ENCODE results near the gene KRTAP19-7.

The KRTAP19-7 gene

GRCh38 chr21:30552782-30553181 is 8.3 kb downstream of the KRTAP19-7 start:
- TF ChIP-seq REST (IDR thresholded peaks at IDR 0.05; ENCODE audit: insufficient replicate concordance, low read depth), result no peak
- TF ChIP-seq SPI1 (IDR thresholded peaks at IDR 0.05; ENCODE audit: borderline replicate concordance, low read depth), result no peak
- no peak for TF ChIP-seq GABPA (IDR thresholded peaks at IDR 0.05; ENCODE audit: low read depth)
- TF ChIP-seq POLR2AphosphoS5 (IDR thresholded peaks at IDR 0.05; ENCODE audit: low read depth), result no peak
- no peak for TF ChIP-seq CTCF (IDR thresholded peaks at IDR 0.05; ENCODE audit: insufficient read depth, low read length)
- H3K27me3 ChIP-seq (ENCODE audit: insufficient read depth, poor library complexity, severe bottlenecking), result no peaks in the 10 kb centered on the region
- no peak overlapping the region for H3K27ac ChIP-seq (replicated peaks)
- no peak overlapping the region for H3K4me3 ChIP-seq (replicated peaks; ENCODE audit: insufficient read depth, low read length)
- no peak for DNase-seq (ENCODE audit: low read depth in 1 of 2, low spot score in 1 of 2)

GRCh38 chr21:30541764-30542163 is 19.4 kb downstream of the KRTAP19-7 start, which contains the start of gene KRTAP19-6:
KRTAP19-6 (minus strand) TSS chr21:30541864; CDS start chr21:30541833, 31 bp downstream.
- TF ChIP-seq SPI1 (IDR thresholded peaks at IDR 0.05; ENCODE audit: borderline replicate concordance, low read depth) (no peak), POLR2AphosphoS5 (IDR thresholded peaks at IDR 0.05; ENCODE audit: low read depth) (no peak)
- H3K27ac ChIP-seq (replicated peaks), result no peak within 1 kb of the TSS
- no peak for DNase-seq (ENCODE audit: low read depth in 1 of 2, low spot score in 1 of 2)
- no peaks in the 10 kb centered on the region for H3K27me3 ChIP-seq (ENCODE audit: insufficient read depth, poor library complexity, severe bottlenecking)
- H3K4me3 ChIP-seq (replicated peaks; ENCODE audit: insufficient read depth, low read length), result no peak within 1 kb of the TSS

- Histone ChIP-seq H3K27ac (replicated peaks) (no peak overlapping the region), H3K4me3 (replicated peaks; ENCODE audit: insufficient read depth, low read length) (no peak overlapping the region), H3K27me3 (ENCODE audit: insufficient read depth, poor library complexity, severe bottlenecking) (no peaks in the 10 kb centered on the region)
- TF ChIP-seq CTCF (IDR thresholded peaks at IDR 0.05; ENCODE audit: insufficient read depth, low read length) (no peak), REST (IDR thresholded peaks at IDR 0.05; ENCODE audit: insufficient replicate concordance, low read depth) (no peak), GABPA (IDR thresholded peaks at IDR 0.05; ENCODE audit: low read depth) (no peak), POLR2AphosphoS5 (IDR thresholded peaks at IDR 0.05; ENCODE audit: low read depth) (no peak), SPI1 (IDR thresholded peaks at IDR 0.05; ENCODE audit: borderline replicate concordance, low read depth) (no peak)
- no peak for DNase-seq (ENCODE audit: low read depth in 1 of 2, low spot score in 1 of 2)
Observed at GRCh38 chr21:30518876-30519275, 42.2 kb downstream of the KRTAP19-7 start.

GRCh38 chr21:30515681-30516080 is 45.4 kb downstream of the KRTAP19-7 start:
- TF ChIP-seq SPI1 (IDR thresholded peaks at IDR 0.05; ENCODE audit: borderline replicate concordance, low read depth) (no peak), GABPA (IDR thresholded peaks at IDR 0.05; ENCODE audit: low read depth) (no peak), REST (IDR thresholded peaks at IDR 0.05; ENCODE audit: insufficient replicate concordance, low read depth) (no peak), CTCF (IDR thresholded peaks at IDR 0.05; ENCODE audit: insufficient read depth, low read length) (no peak), POLR2AphosphoS5 (IDR thresholded peaks at IDR 0.05; ENCODE audit: low read depth) (no peak)
- H3K27me3 ChIP-seq (ENCODE audit: insufficient read depth, poor library complexity, severe bottlenecking), result no peaks in the 10 kb centered on the region
- H3K4me3 ChIP-seq (replicated peaks; ENCODE audit: insufficient read depth, low read length), result no peak overlapping the region
- H3K27ac ChIP-seq (replicated peaks), result no peak overlapping the region
- no peak for DNase-seq (ENCODE audit: low read depth in 1 of 2, low spot score in 1 of 2)
